ENCODE measurements around the gene TRAPPC10. TPM values are rescaled to one million over a fixed set of nuclear protein-coding genes. Genes with fewer than 3 reads are reported as not detected.

TRAPPC10 gene
- total RNA-seq, 2 donors from 2014 or later, result 45.9 to 47.9 TPM

DNA sequence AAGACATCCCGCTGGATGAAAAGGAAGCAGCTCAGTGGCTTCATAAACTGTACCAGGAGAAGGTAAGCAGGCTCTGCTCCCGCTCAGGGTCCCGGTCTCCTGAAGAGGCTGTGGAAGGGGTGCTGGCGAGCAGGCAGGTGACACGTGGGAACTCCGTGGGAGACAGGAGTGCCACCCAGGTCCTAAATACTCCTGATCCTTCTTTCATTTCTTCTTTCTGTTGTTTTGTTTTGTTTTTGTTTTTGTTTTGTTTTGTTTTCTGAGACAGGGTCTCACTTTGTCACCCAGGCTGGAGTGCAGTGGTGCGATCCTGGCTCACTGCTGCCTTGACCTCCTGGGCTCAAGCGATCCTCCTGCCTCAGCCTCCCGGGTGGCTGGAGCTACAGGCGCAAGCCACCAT is 34.0 kb upstream of the TRAPPC10 start:
- DNase-seq (ENCODE audit: low spot score) (no peak), ATAC-seq (ENCODE audit: insufficient number of reproducible peaks, low FRiP score, low read depth) (no peak)
- Histone ChIP-seq H3K27me3 (replicated peaks; ENCODE audit: insufficient read depth) (no peaks in the 10 kb centered on the region), H3K36me3 (peaks cover 27% of the 10 kb centered on the region), H3K4me3 (no peak overlapping the region), H3K9me3 (no peaks in the 10 kb centered on the region), H3K27ac (no peak overlapping the region), H3K4me1 (ENCODE audit: control insufficient read depth in 1 of 2, low read depth in 2 of 2) (no peaks in the 10 kb centered on the region)
- TF ChIP-seq, protein P1, sequence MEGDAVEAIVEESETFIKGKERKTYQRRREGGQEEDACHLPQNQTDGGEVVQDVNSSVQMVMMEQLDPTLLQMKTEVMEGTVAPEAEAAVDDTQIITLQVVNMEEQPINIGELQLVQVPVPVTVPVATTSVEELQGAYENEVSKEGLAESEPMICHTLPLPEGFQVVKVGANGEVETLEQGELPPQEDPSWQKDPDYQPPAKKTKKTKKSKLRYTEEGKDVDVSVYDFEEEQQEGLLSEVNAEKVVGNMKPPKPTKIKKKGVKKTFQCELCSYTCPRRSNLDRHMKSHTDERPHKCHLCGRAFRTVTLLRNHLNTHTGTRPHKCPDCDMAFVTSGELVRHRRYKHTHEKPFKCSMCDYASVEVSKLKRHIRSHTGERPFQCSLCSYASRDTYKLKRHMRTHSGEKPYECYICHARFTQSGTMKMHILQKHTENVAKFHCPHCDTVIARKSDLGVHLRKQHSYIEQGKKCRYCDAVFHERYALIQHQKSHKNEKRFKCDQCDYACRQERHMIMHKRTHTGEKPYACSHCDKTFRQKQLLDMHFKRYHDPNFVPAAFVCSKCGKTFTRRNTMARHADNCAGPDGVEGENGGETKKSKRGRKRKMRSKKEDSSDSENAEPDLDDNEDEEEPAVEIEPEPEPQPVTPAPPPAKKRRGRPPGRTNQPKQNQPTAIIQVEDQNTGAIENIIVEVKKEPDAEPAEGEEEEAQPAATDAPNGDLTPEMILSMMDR (IDR thresholded peaks at IDR 0.05), result no peak

DNA sequence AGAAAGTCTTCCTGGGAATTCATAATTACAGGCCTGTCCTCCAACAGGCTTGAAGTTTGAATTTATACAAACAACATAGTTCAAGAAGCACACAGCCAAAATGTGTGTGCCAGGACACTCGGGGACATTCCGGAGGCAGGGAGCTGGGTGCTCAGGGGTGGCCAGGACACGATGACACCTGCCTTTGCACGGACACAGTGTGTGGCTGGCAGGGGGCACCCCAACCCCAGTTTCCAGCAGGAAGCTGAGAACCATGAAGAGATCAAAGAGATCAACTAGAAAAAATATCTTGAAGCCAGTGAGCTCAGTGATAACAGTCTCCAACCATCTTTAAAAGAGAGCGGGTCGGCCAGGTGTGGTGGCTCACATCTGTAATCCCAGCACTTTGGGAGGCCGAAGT is 32.5 kb upstream of the TRAPPC10 start:
- ATAC-seq (ENCODE audit: insufficient number of reproducible peaks, low FRiP score, low read depth), result no peak
- Histone ChIP-seq H3K4me3 (no peak overlapping the region), H3K4me1 (ENCODE audit: control insufficient read depth in 1 of 2, low read depth in 2 of 2) (no peaks in the 10 kb centered on the region), H3K9me3 (no peaks in the 10 kb centered on the region), H3K27ac (no peak overlapping the region), H3K27me3 (replicated peaks; ENCODE audit: insufficient read depth) (no peaks in the 10 kb centered on the region), H3K36me3 (peaks cover 34% of the 10 kb centered on the region)
- TF ChIP-seq, protein P1 (IDR thresholded peaks at IDR 0.05), result no peak
- no peak for DNase-seq (ENCODE audit: low spot score)

DNA sequence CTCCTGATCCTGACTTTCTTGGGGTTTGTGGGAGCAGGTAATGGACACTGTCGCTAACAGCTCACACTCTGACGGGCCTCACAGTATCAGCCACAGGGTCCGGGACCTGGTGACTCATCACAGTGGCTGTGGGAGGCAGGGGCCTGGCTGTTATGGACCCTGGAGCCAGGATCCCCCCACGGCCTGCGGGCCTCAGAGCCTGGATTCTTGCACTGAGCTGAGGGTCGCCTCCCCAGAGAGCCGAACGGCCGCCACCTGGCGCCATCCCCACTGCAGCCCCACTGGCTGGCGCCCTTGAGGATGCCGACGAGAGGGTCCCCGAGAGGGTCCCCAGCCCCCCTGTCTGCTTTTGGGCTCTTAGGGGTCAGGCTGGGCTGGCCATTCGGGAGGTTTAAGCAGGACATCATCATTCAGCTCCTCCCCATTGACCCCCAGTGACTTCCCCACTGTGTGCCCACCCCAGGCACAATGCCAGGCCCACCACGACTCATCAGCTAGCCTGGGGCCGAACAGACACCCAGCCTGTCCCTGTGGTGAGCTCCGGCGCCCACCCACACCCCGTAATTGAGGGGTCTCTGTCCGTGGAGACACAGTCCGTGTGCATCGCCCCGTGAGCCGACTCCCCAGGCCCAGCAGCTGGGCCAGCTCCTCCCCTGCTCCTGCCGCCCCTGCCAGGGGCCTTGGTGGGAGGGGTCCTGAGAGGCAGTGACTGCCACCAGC is 30.8 kb upstream of the TRAPPC10 start:
- DNase-seq (ENCODE audit: low spot score) (no peak), ATAC-seq (ENCODE audit: insufficient number of reproducible peaks, low FRiP score, low read depth) (no peak)
- H3K4me3 ChIP-seq, result no peak overlapping the region
- no peak overlapping the region for H3K27ac ChIP-seq
- peaks cover 34% of the 10 kb centered on the region for H3K36me3 ChIP-seq
- H3K9me3 ChIP-seq, result no peaks in the 10 kb centered on the region
- no peaks in the 10 kb centered on the region for H3K27me3 ChIP-seq (replicated peaks; ENCODE audit: insufficient read depth)
- H3K4me1 ChIP-seq (ENCODE audit: control insufficient read depth in 1 of 2, low read depth in 2 of 2), result no peaks in the 10 kb centered on the region
- TF ChIP-seq, protein P1 (IDR thresholded peaks at IDR 0.05), result no peak

DNA sequence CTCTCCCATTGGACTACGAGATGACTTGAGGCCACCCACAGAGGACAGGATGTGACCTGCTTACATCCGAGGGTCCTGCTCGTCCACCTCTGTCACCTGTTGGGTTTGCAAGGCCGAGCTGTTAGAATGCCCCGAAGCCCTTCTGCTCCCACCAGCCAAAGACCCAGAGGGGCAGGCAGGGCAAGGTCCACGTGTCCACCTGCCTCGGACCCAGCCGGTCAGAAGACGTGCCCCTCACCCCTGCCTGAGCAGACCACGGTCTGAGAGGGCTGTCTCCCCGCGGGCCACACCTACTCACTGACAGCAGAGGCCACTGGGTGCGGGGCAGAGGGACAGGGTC is 30.3 kb upstream of the TRAPPC10 start:
- no peak overlapping the region for H3K4me3 ChIP-seq
- DNase-seq (ENCODE audit: low spot score), result no peak
- no peak for ATAC-seq (ENCODE audit: insufficient number of reproducible peaks, low FRiP score, low read depth)
- H3K4me1 ChIP-seq (ENCODE audit: control insufficient read depth in 1 of 2, low read depth in 2 of 2), result no peaks in the 10 kb centered on the region
- TF ChIP-seq, protein P1 (IDR thresholded peaks at IDR 0.05), result no peak
- H3K36me3 ChIP-seq, result peaks cover 34% of the 10 kb centered on the region
- no peaks in the 10 kb centered on the region for H3K27me3 ChIP-seq (replicated peaks; ENCODE audit: insufficient read depth)
- H3K27ac ChIP-seq, result no peak overlapping the region
- no peaks in the 10 kb centered on the region for H3K9me3 ChIP-seq

DNA sequence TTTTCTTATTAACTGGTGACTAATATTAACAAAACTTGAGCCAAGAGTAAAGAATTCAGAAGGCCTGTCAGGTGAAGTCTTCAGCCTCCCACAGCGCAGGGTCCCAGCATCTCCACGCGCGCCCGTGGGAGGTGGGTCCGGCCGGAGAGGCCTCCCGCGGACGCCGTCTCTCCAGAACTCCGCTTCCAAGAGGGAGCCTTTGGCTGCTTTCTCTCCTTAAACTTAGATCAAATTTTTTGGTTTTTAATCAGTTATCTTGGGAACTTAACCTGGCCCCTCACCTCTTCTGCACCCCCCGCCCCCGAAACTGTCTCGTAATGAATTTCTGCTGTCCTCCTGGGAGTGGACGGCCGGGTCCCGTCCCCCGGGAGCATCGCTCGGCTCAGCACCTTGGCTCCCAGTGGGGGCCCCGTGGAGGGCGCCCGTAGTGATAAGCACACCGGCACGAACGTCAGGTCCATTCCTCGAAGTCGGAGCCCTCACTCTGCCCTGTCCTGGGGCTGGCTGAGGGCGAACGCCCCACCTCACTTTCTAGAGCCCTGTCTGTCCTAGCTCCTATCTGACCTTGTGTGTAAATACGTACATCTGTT is 29.5 kb upstream of the TRAPPC10 start:
- no peak overlapping the region for H3K27ac ChIP-seq

More for the DNA sequence above, 29.5 kb upstream of the TRAPPC10 start:
- TF ChIP-seq, protein P1 (IDR thresholded peaks at IDR 0.05), result no peak
- H3K9me3 ChIP-seq, result no peaks in the 10 kb centered on the region
- H3K27me3 ChIP-seq (replicated peaks; ENCODE audit: insufficient read depth), result no peaks in the 10 kb centered on the region
- DNase-seq (ENCODE audit: low spot score) (no peak), ATAC-seq (ENCODE audit: insufficient number of reproducible peaks, low FRiP score, low read depth) (no peak)
- H3K36me3 ChIP-seq, result peaks cover 34% of the 10 kb centered on the region
- no peak overlapping the region for H3K4me3 ChIP-seq
- H3K4me1 ChIP-seq (ENCODE audit: control insufficient read depth in 1 of 2, low read depth in 2 of 2), result no peaks in the 10 kb centered on the region
